GM19035 (cell line): ENCODE measurements around the gene EID1.

Experiments used
- ATAC-seq: cut with Tn5 transposase; IDR thresholded peaks from one replicate; pipeline ENCODE4 v1.9.1; 2021; ENCODE audit not compliant: unreplicated experiment

EID1 gene

DNA sequence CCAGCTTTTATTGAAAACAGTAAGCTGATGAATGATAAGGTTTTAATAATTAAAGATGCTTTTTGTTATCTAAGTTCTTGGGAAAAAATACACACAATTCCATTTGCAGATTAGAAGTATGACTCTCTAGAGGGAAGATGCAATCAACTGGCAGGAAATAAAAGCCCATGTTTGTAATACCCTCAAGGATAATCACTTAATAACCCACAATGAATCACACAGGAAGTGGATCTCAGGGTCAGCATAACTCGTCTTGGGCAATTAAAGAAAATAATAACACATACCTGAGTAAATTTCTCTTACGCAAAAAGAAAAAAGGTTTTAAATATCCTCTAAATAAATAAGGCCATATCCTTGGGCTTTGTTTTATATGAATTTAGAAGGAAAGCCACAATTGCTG is 9.4 kb upstream of the EID1 start:
- no peak for ATAC-seq

DNA sequence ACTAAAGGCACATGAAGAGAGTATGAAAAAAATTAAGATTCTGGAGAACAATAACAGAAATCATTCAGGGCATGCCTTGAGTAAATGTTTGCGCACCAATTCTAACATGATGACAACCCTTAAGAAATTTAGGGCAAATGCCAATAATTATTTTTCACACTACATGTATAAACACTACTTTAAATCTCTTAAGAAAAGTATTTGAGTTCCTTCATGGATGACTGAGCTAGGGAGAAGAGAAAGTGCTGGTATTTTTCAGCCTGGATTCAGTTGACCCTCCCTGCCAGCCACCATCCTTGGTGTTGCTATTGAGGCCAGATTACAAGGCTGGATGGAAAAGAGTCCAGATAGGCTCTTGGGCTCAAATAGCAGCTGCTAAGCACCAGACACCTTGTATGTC is 8.0 kb upstream of the EID1 start:
- ATAC-seq: no peak

DNA sequence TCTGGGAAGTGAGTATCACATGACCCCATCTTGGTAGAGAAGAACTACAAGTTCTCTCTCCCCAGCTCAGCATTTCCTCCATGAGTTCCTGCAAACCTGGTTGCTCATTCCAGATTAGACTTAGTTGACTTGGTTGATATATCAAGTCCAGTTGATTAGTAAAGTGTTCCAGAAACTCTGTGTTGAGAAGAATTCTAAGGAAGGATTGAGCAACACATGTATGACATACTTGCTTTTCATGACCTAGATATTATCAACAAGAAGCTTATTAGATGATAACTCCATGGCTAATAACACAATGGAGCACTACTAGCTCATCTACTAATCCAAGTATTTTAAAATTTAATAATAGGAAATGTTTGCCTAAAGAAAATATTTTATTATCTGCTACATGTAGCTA is 6.4 kb upstream of the EID1 start:
- ATAC-seq: no peak

DNA sequence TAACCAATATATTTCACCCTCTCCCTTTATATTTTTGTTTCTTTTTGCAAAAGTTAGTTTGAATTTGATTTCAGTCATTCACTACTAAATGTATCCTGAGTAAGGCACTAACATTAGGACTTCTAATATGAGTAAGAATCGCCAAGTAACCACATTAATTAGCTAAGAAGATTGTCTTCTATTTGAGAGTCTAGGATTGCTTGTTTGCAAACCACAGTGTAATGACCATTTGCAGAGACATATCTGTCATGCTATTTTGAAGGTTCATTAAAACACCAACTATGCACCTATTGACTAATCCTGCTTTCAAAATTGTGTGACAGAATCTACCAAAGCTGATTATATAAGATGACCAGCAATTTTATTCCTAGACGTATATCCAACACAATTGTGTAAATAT is 5.3 kb upstream of the EID1 start:
- ATAC-seq: no peak

DNA sequence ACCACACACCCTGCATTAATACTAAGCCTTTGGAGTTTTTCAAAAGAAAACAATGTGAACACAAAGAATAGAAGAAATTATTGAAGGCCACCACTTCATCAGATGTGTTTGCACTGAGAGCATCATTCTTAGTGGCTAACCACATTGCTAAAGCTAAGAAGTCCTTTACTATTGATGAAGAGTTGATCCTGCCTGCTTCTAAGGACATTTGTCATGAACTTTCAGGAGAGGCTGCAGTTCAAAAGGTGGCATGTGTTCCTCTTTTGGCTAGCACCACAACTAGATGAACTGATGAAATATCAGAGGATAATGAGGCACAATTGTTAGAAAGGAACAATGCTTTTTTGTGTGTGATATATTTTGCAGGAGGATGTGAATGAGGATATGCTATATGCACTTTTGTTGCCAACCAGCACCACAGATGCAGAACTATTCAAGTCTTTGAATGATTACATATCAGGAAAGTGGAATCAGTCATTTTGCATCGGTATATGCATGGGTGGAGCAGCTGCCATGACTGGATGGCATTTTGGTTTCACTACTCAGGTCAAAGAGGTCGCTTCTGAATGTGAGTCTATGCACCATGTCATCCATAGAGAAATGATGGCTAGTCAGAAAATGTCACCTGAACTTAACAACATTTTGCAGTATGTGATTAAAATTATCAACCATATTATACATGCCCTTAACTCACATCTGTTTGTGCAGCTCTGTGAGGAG is 2.5 kb upstream of the EID1 start:
- ATAC-seq: no peak

DNA sequence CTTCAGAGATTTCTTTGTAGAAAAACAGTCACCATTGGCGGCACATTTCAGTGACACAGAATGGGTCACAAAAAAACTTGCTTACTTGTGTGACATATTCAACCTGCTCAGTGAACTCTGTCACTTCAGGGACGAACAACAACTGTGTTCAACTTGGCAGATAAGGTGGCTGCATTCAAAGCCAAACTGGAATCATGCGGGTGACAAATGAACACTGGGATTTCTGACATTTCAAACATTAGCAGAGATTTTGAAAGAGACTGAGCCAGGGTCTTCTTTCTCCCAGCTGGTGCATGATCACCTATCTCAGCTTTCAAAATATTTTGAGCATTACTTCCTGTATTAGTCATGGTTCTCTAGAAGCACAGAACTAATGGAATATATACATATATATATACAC is 1.9 kb upstream of the EID1 start:
- no peak for ATAC-seq

GRCh38 chr15:48880070-48880634 is 2.2 kb downstream of the EID1 start:
- ATAC-seq: no peak

- no peak for ATAC-seq
Measured at GRCh38 chr15:48883699-48884098, 5.8 kb downstream of the EID1 start.

DNA sequence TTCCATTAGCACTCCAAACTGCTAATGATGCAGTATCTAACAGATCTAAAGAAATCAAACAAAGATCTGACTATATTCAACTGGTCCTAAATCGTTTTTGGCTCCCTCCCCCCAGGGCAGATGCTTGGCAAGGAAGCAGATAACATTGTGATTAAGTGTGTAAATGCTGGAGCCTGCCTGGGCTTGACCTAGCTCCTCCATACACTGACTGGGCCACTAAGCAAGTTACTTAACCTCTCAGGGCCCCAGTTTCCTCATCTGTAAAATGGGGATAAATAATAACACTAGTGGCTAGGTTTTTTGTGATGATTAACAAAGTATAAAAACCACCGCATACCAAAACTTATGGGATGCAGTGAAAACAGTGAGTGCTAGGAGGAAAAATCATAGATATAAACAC is 9.2 kb downstream of the EID1 start:
- ATAC-seq: no peak

GRCh38 chr15:48888191-48888590 is 10.3 kb downstream of the EID1 start:
- ATAC-seq: no peak

- no peak for ATAC-seq
Measured at GRCh38 chr15:48888836-48889235, 10.9 kb downstream of the EID1 start.

GRCh38 chr15:48889925-48890324 is 12.0 kb downstream of the EID1 start:
- no peak for ATAC-seq

- ATAC-seq: no peak
Measured at GRCh38 chr15:48890375-48890972, 12.5 kb downstream of the EID1 start.

DNA sequence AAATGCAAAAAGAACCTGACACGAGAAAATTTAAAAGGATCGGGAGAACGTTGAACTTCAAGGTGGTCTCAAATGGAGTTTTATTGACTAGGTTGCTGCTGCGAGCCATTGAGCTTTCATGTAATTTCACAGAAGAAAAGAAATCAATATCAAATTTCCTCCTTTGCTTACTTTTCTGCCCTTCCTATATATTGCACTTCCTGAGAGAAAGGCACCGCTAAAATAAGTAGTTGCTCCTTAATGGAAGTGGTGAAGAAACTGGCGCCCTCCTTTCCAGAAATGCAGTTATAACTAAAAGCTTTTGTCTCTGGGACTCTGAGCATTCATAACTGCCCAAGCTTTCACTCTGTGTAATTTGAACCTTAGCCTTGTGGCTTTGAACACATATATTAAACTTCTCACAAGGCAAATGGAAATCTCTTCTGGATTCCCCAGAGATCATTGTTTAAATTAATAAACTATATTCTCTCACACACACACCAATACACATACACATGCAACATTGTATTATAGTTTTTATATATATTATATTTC is 13.4 kb downstream of the EID1 start:
- ATAC-seq: no peak

- no peak for ATAC-seq
Measured at GRCh38 chr15:48893311-48893710, 15.4 kb downstream of the EID1 start.

GRCh38 chr15:48896869-48897814 is 19.2 kb downstream of the EID1 start:
- ATAC-seq: no peak

GRCh38 chr15:48898032-48898431 is 20.1 kb downstream of the EID1 start:
- ATAC-seq: no peak

DNA sequence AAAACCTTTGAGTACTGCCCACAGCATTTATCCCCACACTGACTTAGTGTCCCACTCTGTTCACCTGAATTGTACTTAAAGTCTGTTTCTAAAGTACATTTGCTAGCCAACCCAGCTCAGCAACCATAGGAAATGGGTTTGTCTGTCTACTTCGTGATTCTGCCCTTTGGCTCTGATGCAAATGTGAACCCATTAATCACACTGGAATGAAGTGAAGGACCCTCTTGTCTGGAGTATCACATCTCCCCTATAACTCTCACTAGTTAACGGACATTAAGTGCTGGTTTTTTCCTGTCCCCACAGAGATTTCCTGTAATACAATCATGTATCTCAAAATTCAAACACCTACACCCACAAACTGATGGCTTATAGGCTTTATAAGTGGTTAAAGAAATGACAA is 20.5 kb downstream of the EID1 start:
- no peak for ATAC-seq

DNA sequence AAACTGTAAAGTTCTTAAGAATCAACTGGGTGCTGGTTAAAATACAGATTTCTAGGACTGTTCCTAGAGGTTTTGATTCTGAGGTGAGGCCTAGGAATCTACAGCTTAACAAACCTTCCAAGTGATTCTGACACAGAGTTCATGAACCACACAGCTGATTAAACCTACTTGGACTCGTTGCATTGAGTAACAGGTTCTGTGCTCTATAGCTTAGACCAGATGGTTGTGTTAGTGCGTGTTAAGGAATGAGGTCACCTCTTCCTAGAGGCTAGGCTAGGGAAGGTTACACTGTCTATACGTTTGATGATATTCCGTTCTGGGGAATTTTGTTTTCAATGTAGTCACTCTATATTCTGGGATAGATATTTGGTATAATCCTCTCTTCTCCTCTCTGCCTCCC is 21.9 kb downstream of the EID1 start:
- ATAC-seq: no peak

- ATAC-seq: no peak
Measured at GRCh38 chr15:48904758-48905157, 26.8 kb downstream of the EID1 start.

GRCh38 chr15:48905216-48905615 is 27.3 kb downstream of the EID1 start:
- ATAC-seq: no peak
